ENCODE measurements around the gene WDR91. TPM values are rescaled to one million over a fixed set of nuclear protein-coding genes. Genes with fewer than 3 reads are reported as not detected.
"Not testable (repeated sequence)": the region's sequence is repeated elsewhere in the genome, so short reads cannot be mapped to it uniquely, and the experiment has no call there.

WDR91 gene
- total RNA-seq, 1 experiment from 2014 or later, result 9.1 TPM

GRCh38 chr7:135184254-135184841 lies 27.0 kb downstream of the WDR91 start:
- DNase-seq, result no peak

GRCh38 chr7:135183478-135183877 lies 27.8 kb downstream of the WDR91 start:
- DNase-seq, result no peak
- Histone ChIP-seq H3K27me3 (ENCODE audit: control insufficient read depth, insufficient read depth, low read length) (no peaks in the 10 kb centered on the region), H3K36me3 (replicated peaks; ENCODE audit: control insufficient read depth, insufficient read depth, low read length) (peaks cover 10% of the 10 kb centered on the region), H3K4me3 (ENCODE audit: insufficient read depth, low read depth, low read length) (no peak overlapping the region)

More at GRCh38 chr7:135184254-135184841, 27.0 kb downstream of the WDR91 start:
- Histone ChIP-seq H3K4me3 (ENCODE audit: insufficient read depth, low read depth, low read length) (no peak overlapping the region), H3K27me3 (ENCODE audit: control insufficient read depth, insufficient read depth, low read length) (no peaks in the 10 kb centered on the region), H3K36me3 (replicated peaks; ENCODE audit: control insufficient read depth, insufficient read depth, low read length) (peaks cover 12% of the 10 kb centered on the region)

- Histone ChIP-seq H3K27me3 (ENCODE audit: control insufficient read depth, insufficient read depth, low read length) (no peaks in the 10 kb centered on the region), H3K4me3 (ENCODE audit: insufficient read depth, low read depth, low read length) (no peak overlapping the region), H3K36me3 (replicated peaks; ENCODE audit: control insufficient read depth, insufficient read depth, low read length) (peaks cover 9% of the 10 kb centered on the region)
- no peak for DNase-seq
Observed at GRCh38 chr7:135181929-135182678, 29.2 kb downstream of the WDR91 start.

GRCh38 chr7:135181261-135181928 lies 29.9 kb downstream of the WDR91 start:
- Histone ChIP-seq H3K27me3 (ENCODE audit: control insufficient read depth, insufficient read depth, low read length) (no peaks in the 10 kb centered on the region), H3K4me3 (ENCODE audit: insufficient read depth, low read depth, low read length) (no peak overlapping the region), H3K36me3 (replicated peaks; ENCODE audit: control insufficient read depth, insufficient read depth, low read length) (peaks cover 6% of the 10 kb centered on the region)
- no peak for DNase-seq

GRCh38 chr7:135180122-135180521 lies 31.2 kb downstream of the WDR91 start:
- no peaks in the 10 kb centered on the region for H3K27me3 ChIP-seq (ENCODE audit: control insufficient read depth, insufficient read depth, low read length)
- no peak for DNase-seq
- no peak overlapping the region for H3K4me3 ChIP-seq (ENCODE audit: insufficient read depth, low read depth, low read length)
- H3K36me3 ChIP-seq (replicated peaks; ENCODE audit: control insufficient read depth, insufficient read depth, low read length), result 0 out of 2 replicates have a peak, but pooled peaks cover 1% of the 10 kb centered on the region

GRCh38 chr7:135179321-135179925 lies 31.9 kb downstream of the WDR91 start:
- no peak for DNase-seq
- no peaks in the 10 kb centered on the region for H3K27me3 ChIP-seq (ENCODE audit: control insufficient read depth, insufficient read depth, low read length)
- H3K4me3 ChIP-seq (ENCODE audit: insufficient read depth, low read depth, low read length), result no peak overlapping the region
- 0 out of 2 replicates have a peak, but pooled peaks cover 1% of the 10 kb centered on the region for H3K36me3 ChIP-seq (replicated peaks; ENCODE audit: control insufficient read depth, insufficient read depth, low read length)

GRCh38 chr7:135178364-135178763 lies 33.0 kb downstream of the WDR91 start:
- H3K27me3 ChIP-seq (ENCODE audit: control insufficient read depth, insufficient read depth, low read length), result no peaks in the 10 kb centered on the region
- DNase-seq, result no peak
- H3K36me3 ChIP-seq (replicated peaks; ENCODE audit: control insufficient read depth, insufficient read depth, low read length), result no peaks in the 10 kb centered on the region

GRCh38 chr7:135177028-135177696 lies 34.2 kb downstream of the WDR91 start:
- no peak for DNase-seq
- Histone ChIP-seq H3K36me3 (replicated peaks; ENCODE audit: control insufficient read depth, insufficient read depth, low read length) (no peaks in the 10 kb centered on the region), H3K27me3 (ENCODE audit: control insufficient read depth, insufficient read depth, low read length) (no peaks in the 10 kb centered on the region), H3K4me3 (ENCODE audit: insufficient read depth, low read depth, low read length) (no peak overlapping the region)

More at GRCh38 chr7:135178364-135178763, 33.0 kb downstream of the WDR91 start:
- no peak overlapping the region for H3K4me3 ChIP-seq (ENCODE audit: insufficient read depth, low read depth, low read length)

- no peak overlapping the region for H3K4me3 ChIP-seq (ENCODE audit: insufficient read depth, low read depth, low read length)
- no peaks in the 10 kb centered on the region for H3K36me3 ChIP-seq (replicated peaks; ENCODE audit: control insufficient read depth, insufficient read depth, low read length)
- H3K27me3 ChIP-seq (ENCODE audit: control insufficient read depth, insufficient read depth, low read length), result no peaks in the 10 kb centered on the region
- DNase-seq, result no peak
Observed at GRCh38 chr7:135175931-135176330, 35.4 kb downstream of the WDR91 start.

GRCh38 chr7:135174941-135175340 lies 36.4 kb downstream of the WDR91 start:
- Histone ChIP-seq H3K36me3 (replicated peaks; ENCODE audit: control insufficient read depth, insufficient read depth, low read length) (no peaks in the 10 kb centered on the region), H3K4me3 (ENCODE audit: insufficient read depth, low read depth, low read length) (no peak overlapping the region), H3K27me3 (ENCODE audit: control insufficient read depth, insufficient read depth, low read length) (no peaks in the 10 kb centered on the region)
- no peak for DNase-seq

- not testable (repeated sequence) for H3K36me3 ChIP-seq (replicated peaks; ENCODE audit: control insufficient read depth, insufficient read depth, low read length); H3K27me3 ChIP-seq (ENCODE audit: control insufficient read depth, insufficient read depth, low read length); DNase-seq; H3K4me3 ChIP-seq (ENCODE audit: insufficient read depth, low read depth, low read length)
Observed at GRCh38 chr7:135173916-135174315, 37.4 kb downstream of the WDR91 start.

GRCh38 chr7:135171581-135172291 lies 39.6 kb downstream of the WDR91 start:
- DNase-seq, result peak; percentile 27
- peaks cover 19% of the 10 kb centered on the region for H3K36me3 ChIP-seq (replicated peaks; ENCODE audit: control insufficient read depth, insufficient read depth, low read length)
- H3K4me3 ChIP-seq (ENCODE audit: insufficient read depth, low read depth, low read length); H3K27me3 ChIP-seq (ENCODE audit: control insufficient read depth, insufficient read depth, low read length): not testable (repeated sequence)

- H3K4me3 ChIP-seq (ENCODE audit: insufficient read depth, low read depth, low read length), result peak overlapping the region; percentile 91
- H3K36me3 ChIP-seq (replicated peaks; ENCODE audit: control insufficient read depth, insufficient read depth, low read length), result peaks cover 26% of the 10 kb centered on the region
Observed at GRCh38 chr7:135170998-135171481, 40.3 kb downstream of the WDR91 start.

More at GRCh38 chr7:135170998-135171481, 40.3 kb downstream of the WDR91 start:
- not testable (repeated sequence) for H3K27me3 ChIP-seq (ENCODE audit: control insufficient read depth, insufficient read depth, low read length); DNase-seq
